ENCODE measurements around the gene CLMP. TPM values are rescaled to one million over a fixed set of nuclear protein-coding genes. Genes with fewer than 3 reads are reported as not detected.

The CLMP gene
- total RNA-seq, 2 donors from 2014 or later = 48.3 to 126 TPM

GRCh38 chr11:123063826-123064657 is 131.0 kb downstream of the CLMP start:
- peaks cover 14% of the 10 kb centered on the region for H3K36me3 ChIP-seq
- DNase-seq (ENCODE audit: low spot score) (no peak), ATAC-seq (ENCODE audit: insufficient number of reproducible peaks, low FRiP score, low read depth) (no peak)
- H3K4me1 ChIP-seq (ENCODE audit: control insufficient read depth in 1 of 2, low read depth in 2 of 2) = peaks cover 22 to 55% of the 10 kb centered on the region in 2 donors
- peak overlapping the region; percentile 99 to 100 for H3K27ac ChIP-seq
- no peaks in the 10 kb centered on the region for H3K9me3 ChIP-seq
- no peak for TF ChIP-seq CTCF (IDR thresholded peaks at IDR 0.05)
- no peaks in the 10 kb centered on the region for H3K27me3 ChIP-seq (replicated peaks; ENCODE audit: insufficient read depth)
- peak overlapping the region; percentile 76 for H3K4me3 ChIP-seq

- Histone ChIP-seq H3K36me3 (peaks cover 23% of the 10 kb centered on the region), H3K27me3 (replicated peaks; ENCODE audit: insufficient read depth) (no peaks in the 10 kb centered on the region), H3K27ac (peak overlapping the region; percentile 99 to 100), H3K4me1 (ENCODE audit: control insufficient read depth in 1 of 2, low read depth in 2 of 2) (peaks cover 31 to 56% of the 10 kb centered on the region in 2 donors), H3K4me3 (peak overlapping the region; percentile 76), H3K9me3 (no peaks in the 10 kb centered on the region)
- DNase-seq (ENCODE audit: low spot score) (no peak), ATAC-seq (ENCODE audit: insufficient number of reproducible peaks, low FRiP score, low read depth) (no peak)
- no peak for TF ChIP-seq CTCF (IDR thresholded peaks at IDR 0.05)
Observed at GRCh38 chr11:123062892-123063825, 131.9 kb downstream of the CLMP start.

DNA sequence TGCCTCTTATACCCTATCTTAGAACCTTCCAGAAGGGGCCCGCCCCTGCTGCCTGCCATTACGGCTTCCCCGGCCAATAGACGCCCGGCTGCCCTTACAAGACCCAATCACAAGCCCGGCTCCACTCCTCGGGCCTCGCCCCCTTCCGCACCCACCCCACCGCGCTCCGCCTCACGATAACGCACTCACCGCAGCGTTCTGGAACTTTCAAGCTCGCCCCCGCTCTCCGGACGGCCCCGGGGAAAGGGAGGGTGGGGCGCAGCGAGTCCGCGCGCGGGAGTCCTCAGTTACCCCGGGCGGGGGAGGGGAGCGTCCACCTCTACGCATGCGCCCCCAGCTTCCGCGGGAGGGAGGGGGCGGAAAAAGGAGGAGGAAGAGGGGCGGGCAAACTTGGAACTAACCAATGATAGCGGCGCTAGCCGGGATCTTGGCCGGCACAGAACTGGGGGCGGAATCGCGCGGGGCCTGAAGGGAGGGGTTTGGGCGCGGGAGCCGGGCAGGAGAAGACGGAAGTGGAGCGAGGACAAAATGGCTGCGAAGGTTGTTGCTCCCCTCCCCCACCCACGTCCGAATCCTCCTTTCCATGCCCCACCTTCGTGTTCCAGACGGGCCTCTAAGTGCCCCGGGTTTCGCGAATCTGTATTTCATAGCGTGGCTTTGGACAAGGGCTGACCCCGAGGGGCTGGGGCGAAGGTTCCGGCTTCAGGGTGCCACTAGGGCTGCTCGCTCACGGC is 132.7 kb downstream of the CLMP start:
- peak; percentile 97 for DNase-seq (ENCODE audit: low spot score)
- no peak for TF ChIP-seq CTCF (IDR thresholded peaks at IDR 0.05)
- H3K9me3 ChIP-seq = no peaks in the 10 kb centered on the region
- peak overlapping the region; percentile 76 for H3K4me3 ChIP-seq
- no peaks in the 10 kb centered on the region for H3K27me3 ChIP-seq (replicated peaks; ENCODE audit: insufficient read depth)
- H3K27ac ChIP-seq = peak overlapping the region; percentile 99 to 100
- H3K36me3 ChIP-seq = peaks cover 31% of the 10 kb centered on the region
- peak; percentile 91 for ATAC-seq (ENCODE audit: insufficient number of reproducible peaks, low FRiP score, low read depth)
- H3K4me1 ChIP-seq (ENCODE audit: control insufficient read depth in 1 of 2, low read depth in 2 of 2) = peaks cover 36 to 64% of the 10 kb centered on the region in 2 donors

DNA sequence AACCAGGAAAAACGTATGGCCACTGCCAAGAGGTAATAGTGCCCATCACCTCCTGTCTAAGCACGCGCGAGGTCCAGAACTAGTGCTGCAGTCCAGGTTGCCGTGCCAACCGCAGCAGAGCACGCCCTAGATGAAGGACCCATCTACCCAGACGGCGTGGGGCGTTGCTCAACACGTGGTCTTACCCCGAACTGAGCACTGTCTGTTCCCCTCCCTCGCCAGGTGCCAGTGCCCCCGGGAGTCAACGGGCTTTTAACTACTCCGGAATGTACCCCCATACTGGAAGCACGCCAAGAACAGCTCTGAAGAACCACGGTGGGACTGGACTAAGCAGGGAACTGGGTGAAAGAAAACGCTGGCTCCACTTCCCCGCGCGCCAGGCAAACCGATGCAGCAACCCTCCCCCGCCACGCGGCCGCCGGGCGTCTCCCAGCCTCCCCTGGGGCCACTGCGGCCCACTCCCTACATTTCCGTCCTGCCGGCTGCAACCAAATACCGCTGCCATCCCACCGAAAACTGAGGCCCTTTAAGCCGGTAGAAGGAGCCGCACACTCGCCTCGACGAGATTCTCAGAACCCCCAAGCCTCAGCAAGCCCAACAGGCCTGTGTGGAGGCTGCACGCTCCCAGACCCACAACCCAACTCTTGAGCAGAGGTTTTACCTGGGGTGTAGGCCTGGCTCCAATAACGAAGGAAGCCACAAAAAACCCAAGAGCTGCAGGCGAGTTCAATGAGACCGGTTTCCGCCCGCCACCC is 133.5 kb downstream of the CLMP start, which contains the start of gene HSPA8:
Gene HSPA8, minus strand, starts transcription at position 734 of the 755 bp plus-strand sequence. CDS start 812 bp downstream, outside the sequence.
- H3K27me3 ChIP-seq (replicated peaks; ENCODE audit: insufficient read depth) = no peaks in the 10 kb centered on the region
- peak within 1 kb of the TSS; percentile 76 for H3K4me3 ChIP-seq
- no peak for TF ChIP-seq CTCF (IDR thresholded peaks at IDR 0.05)
- no peaks in the 10 kb centered on the region for H3K9me3 ChIP-seq
- peak; percentile 11 for ATAC-seq (ENCODE audit: insufficient number of reproducible peaks, low FRiP score, low read depth)
- H3K4me1 ChIP-seq (ENCODE audit: control insufficient read depth in 1 of 2, low read depth in 2 of 2) = peaks cover 36 to 71% of the 10 kb centered on the region in 2 donors
- DNase-seq (ENCODE audit: low spot score) = peak; percentile 40
- peaks cover 38% of the 10 kb centered on the region for H3K36me3 ChIP-seq
- H3K27ac ChIP-seq = peak within 1 kb of the TSS; percentile 99 to 100

All from thoracic aorta (tissue), 2 donors.